Retinal pigment epithelial cell (primary cell): Measurements from ENCODE around the gene SMURF1.

Experiments used
- DNase-seq: peaks from one replicate; pipeline ENCODE4 v3.0.0-alpha.2; 2010; ENCODE audit warnings: low read depth
- H3K4me3 ChIP-seq: 2 replicates; pipeline ENCODE4 v1.5.1; 2011; ENCODE audit warnings: mild to moderate bottlenecking, low read length, control low read depth, moderate library complexity
- CTCF ChIP-seq: conservative IDR thresholded peaks from 2 replicates; pipeline ENCODE4 v1.5.1; 2011; ENCODE audit warnings: low read depth, low read length, control low read depth, inconsistent platforms

SMURF1 gene

GRCh38 chr7:99090771-99091542 lies 53.0 kb downstream of the SMURF1 start:
- no peak for TF ChIP-seq CTCF
- no peak overlapping the region for H3K4me3 ChIP-seq
- DNase-seq, result no peak

GRCh38 chr7:99089914-99090629 lies 53.8 kb downstream of the SMURF1 start:
- TF ChIP-seq CTCF, result no peak
- DNase-seq, result no peak
- H3K4me3 ChIP-seq, result no peak overlapping the region

GRCh38 chr7:99086944-99087343 lies 57.0 kb downstream of the SMURF1 start:
- no peak for TF ChIP-seq CTCF
- no peak for DNase-seq
- H3K4me3 ChIP-seq, result no peak overlapping the region

GRCh38 chr7:99086532-99086931 lies 57.4 kb downstream of the SMURF1 start:
- H3K4me3 ChIP-seq, result no peak overlapping the region
- TF ChIP-seq CTCF, result no peak
- DNase-seq, result no peak

GRCh38 chr7:99083733-99084132 lies 60.2 kb downstream of the SMURF1 start:
- no peak for DNase-seq
- TF ChIP-seq CTCF, result no peak
- no peak overlapping the region for H3K4me3 ChIP-seq

GRCh38 chr7:99083068-99083651 lies 60.7 kb downstream of the SMURF1 start:
- H3K4me3 ChIP-seq, result no peak overlapping the region
- no peak for DNase-seq
- no peak for TF ChIP-seq CTCF
